Loucy (cell line): Measurements from ENCODE around the gene NPW.

ENCODE experiments used
- H2AFZ ChIP-seq: fragments of 200-600 bp; sonication (generic); 2 replicates; pipeline ENCODE4 v1.6.0; 2016; ENCODE audit warnings: antibody characterized with exemption, mild to moderate bottlenecking, low read length, moderate library complexity
- H3F3A ChIP-seq: fragments of 200-600 bp; 2 replicates; pipeline ENCODE4 v1.6.0; 2016; ENCODE audit warnings: antibody characterized with exemption, low read depth, mild to moderate bottlenecking
- H3K27me3 ChIP-seq: fragments of 200-600 bp; sonication (generic); 2 replicates; pipeline ENCODE4 v1.6.1; 2014; ENCODE audit warnings: low read length, mild to moderate bottlenecking; ENCODE audit not compliant: insufficient read depth, poor library complexity, severe bottlenecking
- H3K36me3 ChIP-seq: fragments of 200-600 bp; sonication (generic); 2 replicates; pipeline ENCODE4 v1.6.1; 2016; ENCODE audit warnings: low read length; ENCODE audit not compliant: insufficient read depth
- H3K4me1 ChIP-seq: fragments of 200-600 bp; sonication (generic); 2 replicates; pipeline ENCODE4 v1.5.1; 2014; ENCODE audit warnings: low read length, mild to moderate bottlenecking; ENCODE audit not compliant: insufficient read depth, poor library complexity, severe bottlenecking
- H3K4me2 ChIP-seq: fragments of 200-600 bp; sonication (generic); 2 replicates; pipeline ENCODE4 v1.6.0; 2014; ENCODE audit warnings: antibody characterized with exemption, low read length, low read depth, mild to moderate bottlenecking; ENCODE audit not compliant: poor library complexity, severe bottlenecking
- H3K4me3 ChIP-seq: fragments of 200-600 bp; sonication (generic); 2 replicates; pipeline ENCODE4 v1.5.1; 2014; ENCODE audit warnings: low read length, mild to moderate bottlenecking, mixed read lengths; ENCODE audit not compliant: poor library complexity, severe bottlenecking
- H3K79me2 ChIP-seq: fragments of 200-600 bp; sonication (generic); 2 replicates; pipeline ENCODE4 v1.6.1; 2014; ENCODE audit warnings: low read length; ENCODE audit not compliant: insufficient read depth
- H3K9ac ChIP-seq: fragments of 200-600 bp; sonication (generic); 2 replicates; pipeline ENCODE4 v1.6.0; 2014; ENCODE audit warnings: mild to moderate bottlenecking, low read depth, low read length, moderate library complexity; ENCODE audit not compliant: poor library complexity, severe bottlenecking
- H3K9me2 ChIP-seq: fragments of 200-600 bp; sonication (generic); replicated peaks from 2 replicates; pipeline ENCODE4 v1.6.1; 2016; ENCODE audit warnings: low read depth, low read length, mixed read lengths
- H3K9me3 ChIP-seq: fragments of 200-600 bp; sonication (generic); 2 replicates; pipeline ENCODE4 v1.6.1; 2014; ENCODE audit warnings: mild to moderate bottlenecking, antibody characterized with exemption, low read length, low read depth; ENCODE audit not compliant: insufficient read depth
- H4K20me1 ChIP-seq: fragments of 200-600 bp; sonication (generic); 2 replicates; pipeline ENCODE4 v1.6.0; 2014; ENCODE audit warnings: antibody characterized with exemption, low read length, mild to moderate bottlenecking; ENCODE audit not compliant: insufficient read depth, poor library complexity, severe bottlenecking
- EZH2phosphoT487 ChIP-seq: fragments of 200-600 bp; IDR thresholded peaks from 2 replicates; pipeline ENCODE4 v1.6.1; 2018; ENCODE audit warnings: antibody characterized with exemption, mild to moderate bottlenecking, moderate library complexity, borderline replicate concordance
- TF ChIP-seq, protein P1 (sequence below): fragments of 200-600 bp; sonication (generic); conservative IDR thresholded peaks from 2 replicates; pipeline ENCODE4 v1.5.1; 2014; ENCODE audit warnings: mild to moderate bottlenecking, antibody characterized with exemption, low read length

The NPW gene

DNA sequence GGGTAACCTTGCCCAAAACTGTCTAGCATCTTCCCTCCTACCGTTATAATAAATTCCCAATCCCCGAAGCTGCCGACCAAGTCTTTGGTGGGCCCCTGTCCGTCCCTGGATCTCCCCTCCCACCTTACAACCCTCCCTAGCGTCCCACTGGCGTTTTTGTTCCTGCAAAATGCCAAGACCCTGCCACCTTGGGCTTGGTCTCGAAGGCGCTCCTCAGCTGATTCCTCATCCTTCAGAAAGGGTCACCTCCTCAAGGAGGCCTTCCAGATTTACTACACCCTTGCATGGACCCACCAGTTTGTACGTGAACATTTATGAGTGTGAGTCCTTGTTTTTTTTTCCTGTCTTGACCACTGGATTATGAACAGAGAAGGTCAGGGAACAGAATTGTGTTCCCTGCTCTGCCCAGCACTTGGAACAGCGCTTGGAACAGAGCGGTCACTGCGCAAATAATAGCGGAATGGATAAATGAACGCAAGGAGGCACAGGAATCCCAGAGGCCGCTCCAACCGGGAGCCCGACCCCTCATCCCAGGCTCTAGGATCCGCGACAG, 36.5 kb upstream of the NPW start:
- no peaks in the 10 kb centered on the region for H3K4me1 ChIP-seq

GRCh38 chr16:1983544-1984346, 35.8 kb upstream of the NPW start, which contains the start of gene GFER:
GFER (plus strand) TSS chr16:1984193; CDS start chr16:1984219, 26 bp downstream.
- Histone ChIP-seq H3K27me3 (no peaks in the 10 kb centered on the region), H2AFZ (peak within 1 kb of the TSS; percentile 78; the same call in 1 of the 2 replicates), H3K9ac (peak within 1 kb of the TSS; percentile 88), H4K20me1 (no peaks in the 10 kb centered on the region), H3K9me3 (no peaks in the 10 kb centered on the region), H3K4me1 (no peaks in the 10 kb centered on the region), H3F3A (no peaks in the 10 kb centered on the region), H3K9me2 (no peaks in the 10 kb centered on the region), H3K79me2 (peaks cover 21% of the 10 kb centered on the region), H3K4me2 (peak within 1 kb of the TSS; percentile 89), H3K36me3 (no peaks in the 10 kb centered on the region; the same call in 1 of the 2 replicates), H3K4me3 (peak within 1 kb of the TSS; percentile 87)
- TF ChIP-seq, protein P1, sequence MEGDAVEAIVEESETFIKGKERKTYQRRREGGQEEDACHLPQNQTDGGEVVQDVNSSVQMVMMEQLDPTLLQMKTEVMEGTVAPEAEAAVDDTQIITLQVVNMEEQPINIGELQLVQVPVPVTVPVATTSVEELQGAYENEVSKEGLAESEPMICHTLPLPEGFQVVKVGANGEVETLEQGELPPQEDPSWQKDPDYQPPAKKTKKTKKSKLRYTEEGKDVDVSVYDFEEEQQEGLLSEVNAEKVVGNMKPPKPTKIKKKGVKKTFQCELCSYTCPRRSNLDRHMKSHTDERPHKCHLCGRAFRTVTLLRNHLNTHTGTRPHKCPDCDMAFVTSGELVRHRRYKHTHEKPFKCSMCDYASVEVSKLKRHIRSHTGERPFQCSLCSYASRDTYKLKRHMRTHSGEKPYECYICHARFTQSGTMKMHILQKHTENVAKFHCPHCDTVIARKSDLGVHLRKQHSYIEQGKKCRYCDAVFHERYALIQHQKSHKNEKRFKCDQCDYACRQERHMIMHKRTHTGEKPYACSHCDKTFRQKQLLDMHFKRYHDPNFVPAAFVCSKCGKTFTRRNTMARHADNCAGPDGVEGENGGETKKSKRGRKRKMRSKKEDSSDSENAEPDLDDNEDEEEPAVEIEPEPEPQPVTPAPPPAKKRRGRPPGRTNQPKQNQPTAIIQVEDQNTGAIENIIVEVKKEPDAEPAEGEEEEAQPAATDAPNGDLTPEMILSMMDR = no peak; the same call in 1 of the 2 replicates
- TF ChIP-seq EZH2phosphoT487 = no peak

More for the DNA sequence above, 36.5 kb upstream of the NPW start:
- H2AFZ ChIP-seq = peak overlapping the region; percentile 78; the same call in 1 of the 2 replicates
- TF ChIP-seq EZH2phosphoT487 = no peak
- TF ChIP-seq, protein P1 = no peak
- H3K9me3 ChIP-seq = no peaks in the 10 kb centered on the region
- no peaks in the 10 kb centered on the region for H3F3A ChIP-seq
- no peaks in the 10 kb centered on the region; the same call in 1 of the 2 replicates for H3K36me3 ChIP-seq
- peak overlapping the region; percentile 87 for H3K4me3 ChIP-seq
- H4K20me1 ChIP-seq = no peaks in the 10 kb centered on the region
- H3K4me2 ChIP-seq = peak overlapping the region; percentile 61
- H3K79me2 ChIP-seq = peaks cover 21% of the 10 kb centered on the region
- no peaks in the 10 kb centered on the region for H3K27me3 ChIP-seq
- no peak overlapping the region for H3K9ac ChIP-seq
- no peaks in the 10 kb centered on the region for H3K9me2 ChIP-seq

DNA sequence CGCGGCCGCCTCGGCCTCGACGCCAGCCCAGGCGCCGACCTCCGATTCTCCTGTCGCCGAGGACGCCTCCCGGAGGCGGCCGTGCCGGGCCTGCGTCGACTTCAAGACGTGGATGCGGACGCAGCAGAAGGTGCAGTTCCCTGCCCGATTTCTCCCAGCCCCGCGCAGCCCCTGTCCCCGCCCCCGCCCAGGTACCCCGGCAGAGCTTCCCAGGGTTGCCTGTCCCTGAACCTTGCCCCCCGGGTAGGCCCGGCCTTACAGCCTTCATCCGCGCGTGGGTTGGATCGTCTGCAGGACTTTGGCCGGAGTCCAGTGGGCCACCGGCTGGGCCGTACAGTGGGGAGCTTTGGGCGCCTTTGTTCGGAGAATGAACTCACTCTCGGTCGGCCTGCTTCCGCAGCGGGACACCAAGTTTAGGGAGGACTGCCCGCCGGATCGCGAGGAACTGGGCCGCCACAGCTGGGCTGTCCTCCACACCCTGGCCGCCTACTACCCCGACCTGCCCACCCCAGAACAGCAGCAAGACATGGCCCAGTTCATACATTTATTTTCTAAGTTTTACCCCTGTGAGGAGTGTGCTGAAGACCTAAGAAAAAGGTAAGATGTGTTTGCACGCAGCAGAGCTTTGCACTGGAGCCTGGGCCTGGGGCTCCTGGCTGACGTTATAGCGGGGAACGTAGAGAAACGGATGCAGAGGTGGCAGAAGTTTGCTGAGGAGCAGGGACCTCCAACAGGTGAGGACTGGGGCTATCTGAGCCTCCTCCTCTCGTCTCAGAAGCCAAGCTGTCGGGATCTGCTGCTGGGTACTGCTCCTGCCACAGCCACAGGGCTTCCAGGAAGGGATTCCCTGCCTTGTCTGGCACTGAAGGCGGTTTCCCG, 35.0 kb upstream of the NPW start:
- Histone ChIP-seq H3K9ac (peak overlapping the region; percentile 88), H3F3A (no peaks in the 10 kb centered on the region), H3K9me2 (no peaks in the 10 kb centered on the region), H3K4me3 (peak overlapping the region; percentile 87), H2AFZ (peak overlapping the region; percentile 60; the same call in 1 of the 2 replicates), H3K36me3 (no peaks in the 10 kb centered on the region; the same call in 1 of the 2 replicates), H3K9me3 (no peaks in the 10 kb centered on the region), H3K4me2 (peak overlapping the region; percentile 89), H3K4me1 (no peaks in the 10 kb centered on the region), H3K79me2 (peaks cover 21% of the 10 kb centered on the region), H3K27me3 (no peaks in the 10 kb centered on the region), H4K20me1 (no peaks in the 10 kb centered on the region)
- TF ChIP-seq EZH2phosphoT487 = no peak
- TF ChIP-seq, protein P1 = no peak
